Sigmoid colon (tissue), 4 donors: ENCODE results near the gene RHEB.

Source experiments
- EP300 ChIP-seq, 4 donors: sonication (generic); formaldehyde crosslinking; IDR thresholded peaks; one replicate each; pipeline ENCODE4 v1.6.1; 2017; ENCODE audit warnings: antibody characterized with exemption in 4 of 4
- POLR2A ChIP-seq, 2 donors: fragments of 450-650 bp; IDR thresholded peaks; one replicate each; pipeline ENCODE4 v1.6.1; 2016; ENCODE audit warnings: antibody characterized with exemption in 2 of 2, mild to moderate bottlenecking in 2 of 2, moderate library complexity in 2 of 2
- TF ChIP-seq, protein P1 (sequence below), 4 experiments: fragments of 450-650 bp in 3 of 4; fragments of 200-600 bp in 1 of 4; IDR thresholded peaks; one replicate each; pipeline ENCODE4 v1.5.1; 2016 to 2019; ENCODE audit warnings: antibody characterized with exemption in 4 of 4, mild to moderate bottlenecking in 3 of 4, moderate library complexity in 2 of 4

DNA sequence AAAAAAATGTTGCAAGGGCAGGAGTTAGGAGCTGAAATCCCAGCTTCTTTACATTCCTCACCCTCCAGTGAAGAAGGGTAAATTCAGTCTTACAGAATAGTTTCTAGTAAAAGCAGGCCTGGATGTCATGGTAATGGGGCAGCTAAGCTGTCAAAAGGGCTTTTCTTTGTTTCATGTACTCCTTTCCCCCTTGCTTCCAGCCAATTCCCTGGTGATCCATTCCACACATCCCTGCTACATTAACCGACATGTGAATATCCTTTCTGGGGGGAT is 36.0 kb downstream of the RHEB start:
- TF ChIP-seq, protein P1, sequence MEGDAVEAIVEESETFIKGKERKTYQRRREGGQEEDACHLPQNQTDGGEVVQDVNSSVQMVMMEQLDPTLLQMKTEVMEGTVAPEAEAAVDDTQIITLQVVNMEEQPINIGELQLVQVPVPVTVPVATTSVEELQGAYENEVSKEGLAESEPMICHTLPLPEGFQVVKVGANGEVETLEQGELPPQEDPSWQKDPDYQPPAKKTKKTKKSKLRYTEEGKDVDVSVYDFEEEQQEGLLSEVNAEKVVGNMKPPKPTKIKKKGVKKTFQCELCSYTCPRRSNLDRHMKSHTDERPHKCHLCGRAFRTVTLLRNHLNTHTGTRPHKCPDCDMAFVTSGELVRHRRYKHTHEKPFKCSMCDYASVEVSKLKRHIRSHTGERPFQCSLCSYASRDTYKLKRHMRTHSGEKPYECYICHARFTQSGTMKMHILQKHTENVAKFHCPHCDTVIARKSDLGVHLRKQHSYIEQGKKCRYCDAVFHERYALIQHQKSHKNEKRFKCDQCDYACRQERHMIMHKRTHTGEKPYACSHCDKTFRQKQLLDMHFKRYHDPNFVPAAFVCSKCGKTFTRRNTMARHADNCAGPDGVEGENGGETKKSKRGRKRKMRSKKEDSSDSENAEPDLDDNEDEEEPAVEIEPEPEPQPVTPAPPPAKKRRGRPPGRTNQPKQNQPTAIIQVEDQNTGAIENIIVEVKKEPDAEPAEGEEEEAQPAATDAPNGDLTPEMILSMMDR (IDR thresholded peaks at IDR 0.05): no peak
- TF ChIP-seq POLR2A (IDR thresholded peaks at IDR 0.05) (no peak), EP300 (IDR thresholded peaks at IDR 0.05) (no peak)
